GM12878 (cell line): ENCODE data around the gene GALNTL6. TPM values are rescaled to one million over a fixed set of nuclear protein-coding genes. Genes with fewer than 3 reads are reported as not detected.

Source experiments
- ATAC-seq: fragments of 200-7000 bp; cut with Tn5 transposase; 3 replicates; pipeline ENCODE4 v1.9.1; 2020; ENCODE audit warnings: mild to moderate bottlenecking, moderate library complexity
- BruUV-seq: library from RNA; stranded (reverse); fragments of 400-500 nt; replicated peaks from 2 replicates; lab custom pipeline; 2021; lab: Mats Ljungman, UMichigan
- CTCF ChIA-PET: fragments of 300-600 bp; sonication (Branson Sonifier 250); formaldehyde crosslinking; extraction: SDS; loops from one replicate; lab custom pipeline; 2021; ENCODE audit warnings: inconsistent platforms; lab: Yijun Ruan, JAX
- POLR2A ChIA-PET: fragments of 350-600 bp; formaldehyde crosslinking; extraction: SDS; loops from one replicate; lab custom pipeline; 2021; ENCODE audit warnings: inconsistent platforms; lab: Charles Lee
- RAD21 ChIA-PET: fragments of 300-600 bp; sonication (Branson Sonifier 250); formaldehyde crosslinking; loops from one replicate; lab custom pipeline; 2023; ENCODE audit warnings: antibody characterized with exemption; ENCODE audit not compliant: unreplicated experiment; lab: Charles Lee
- SMC1A ChIA-PET: fragments of 300-600 bp; sonication (Branson Sonifier 250); formaldehyde crosslinking; loops from one replicate; lab custom pipeline; 2023; ENCODE audit not compliant: unreplicated experiment, uncharacterized antibody; lab: Charles Lee
- DNase-seq: peaks from one replicate; pipeline ENCODE4 v3.0.0-alpha.2; 2011; ENCODE audit warnings: low read depth, low spot score
- FAIRE-seq: peaks from 3 replicates; lab custom pipeline; 2011; peaks lifted over from hg19 to GRCh38; lab: Jason Lieb, UNC
- H2AFZ ChIP-seq: 2 replicates; pipeline ENCODE4 v1.6.0; 2011; ENCODE audit warnings: low read depth, low read length, control low read depth; ENCODE audit not compliant: control insufficient read depth
- H3K27ac ChIP-seq: 2 replicates; pipeline ENCODE4 v1.5.1; 2011; ENCODE audit warnings: control low read depth; ENCODE audit not compliant: control insufficient read depth, insufficient read depth
- H3K27me3 ChIP-seq, 2 experiments: replicated peaks in 1 of 2; 2 replicates each; pipeline versions ENCODE4 v1.6.0 to v1.6.1; 2011; ENCODE audit warnings: low read length in 1 of 2; ENCODE audit not compliant: control insufficient read depth in 2 of 2, insufficient read depth in 2 of 2
- H3K36me3 ChIP-seq, 2 experiments: 2 replicates each; pipeline ENCODE4 v1.5.1; 2011; ENCODE audit warnings: low read length in 1 of 2; ENCODE audit not compliant: control insufficient read depth in 2 of 2, insufficient read depth in 2 of 2
- H3K4me1 ChIP-seq: 2 replicates; pipeline ENCODE4 v1.6.1; 2011; ENCODE audit warnings: mild to moderate bottlenecking, low read length, moderate library complexity, mixed read lengths; ENCODE audit not compliant: control insufficient read depth, insufficient read depth
- H3K4me2 ChIP-seq: 2 replicates; pipeline ENCODE4 v1.6.0; 2011; ENCODE audit warnings: control low read depth; ENCODE audit not compliant: control insufficient read depth, insufficient read depth
- H3K4me3 ChIP-seq: fragments of 200-600 bp; sonication (generic); 2 replicates; pipeline ENCODE4 v1.5.1; 2016
- H3K79me2 ChIP-seq: 2 replicates; pipeline ENCODE4 v1.6.0; 2011; ENCODE audit warnings: low read length; ENCODE audit not compliant: control insufficient read depth, insufficient read depth
- H3K9ac ChIP-seq: 2 replicates; pipeline ENCODE4 v1.8.0; 2011; ENCODE audit warnings: low read length, control low read depth, mixed read lengths; ENCODE audit not compliant: control insufficient read depth, insufficient read depth
- H3K9me3 ChIP-seq: replicated peaks from 3 replicates; pipeline ENCODE4 v1.5.1; 2011; ENCODE audit warnings: mild to moderate bottlenecking, low read length; ENCODE audit not compliant: control insufficient read depth, insufficient read depth
- H4K20me1 ChIP-seq: 2 replicates; pipeline ENCODE4 v1.6.0; 2011; ENCODE audit not compliant: control insufficient read depth, insufficient read depth
- CBFB ChIP-seq: IDR thresholded peaks from 2 replicates; pipeline ENCODE4 v1.6.1; 2016; ENCODE audit warnings: antibody characterized with exemption, low read depth
- CBX5 ChIP-seq: sonication (generic); IDR thresholded peaks from 2 replicates; pipeline ENCODE4 v1.6.1; 2016; ENCODE audit warnings: low read depth, moderate library complexity, mild to moderate bottlenecking, inconsistent platforms
- E4F1 ChIP-seq: fragments of 450-650 bp; IDR thresholded peaks from 2 replicates; pipeline ENCODE4 v1.6.1; 2018; ENCODE audit warnings: borderline replicate concordance, mild to moderate bottlenecking; ENCODE audit not compliant: partially characterized antibody
- NFYB ChIP-seq: IDR thresholded peaks from 2 replicates; pipeline ENCODE4 v1.6.1; 2011; ENCODE audit warnings: low read depth, mild to moderate bottlenecking, low read length, improper control_type of control experiment, moderate library complexity; ENCODE audit not compliant: insufficient read depth
- RELA ChIP-seq: fragments of 450-650 bp; IDR thresholded peaks from 2 replicates; pipeline ENCODE4 v1.8.0; 2014; ENCODE audit warnings: borderline replicate concordance; ENCODE audit not compliant: partially characterized antibody
- SRF ChIP-seq, 2 experiments: IDR thresholded peaks; 2 replicates each; pipeline ENCODE4 v1.6.1; 2011; ENCODE audit warnings: low read depth in 2 of 2, low read length in 2 of 2, mild to moderate bottlenecking in 1 of 2, moderate library complexity in 1 of 2
- TAF1 ChIP-seq: IDR thresholded peaks from 2 replicates; pipeline ENCODE4 v1.6.1; 2011; ENCODE audit warnings: mild to moderate bottlenecking, low read depth, low read length, borderline replicate concordance
- ZBTB11 ChIP-seq: fragments of 450-650 bp; formaldehyde crosslinking; IDR thresholded peaks from 2 replicates; pipeline ENCODE4 v1.5.0; 2022; ENCODE audit warnings: mild to moderate bottlenecking, missing genetic modification characterization
- ZNF217 ChIP-seq: fragments of 450-650 bp; IDR thresholded peaks from 2 replicates; pipeline ENCODE4 v1.6.1; 2017; ENCODE audit warnings: antibody characterized with exemption, mild to moderate bottlenecking
- WGBS: methylation state at CpG from one replicate; pipeline ENCODE4 v1.1.6; 2016; ENCODE audit warnings: low lambda C conversion rate; ENCODE audit not compliant: insufficient replicate concordance, insufficient coverage; ENCODE audit errors: missing lambda C conversion rate; 5-methylcytosine and 5-hydroxymethylcytosine counted together
- in situ Hi-C: fragments of 300-500 bp; cut with MboI; formaldehyde crosslinking; loops from 9 replicates; pipeline ENCODE4 v1.14.3; 2018; ENCODE audit warnings: mixed read lengths
- intact Hi-C: fragments of 100-400 bp; cut with micrococcal nuclease; formaldehyde crosslinking; loops from one replicate; pipeline ENCODE4 v1.14.2; 2022; ENCODE audit not compliant: unreplicated experiment
- polyA plus RNA-seq, 11 experiments: library from polyadenylated mRNA; depleted of rRNA in 4 of 11; unstranded in 6 of 11; stranded (reverse) in 5 of 11; fragments of >200 nt; fragmentation: Nextera tagmentation in 4 of 11; fragmentation: Illumina TruSeq in 1 of 11; extraction: Ambion mirVana in 4 of 11; extraction: Trizol in 1 of 11; gene quantifications; 1 replicate in 1 of 11; 2 replicates in 10 of 11; pipeline versions ENCODE4 v1.2.1 to v1.2.3, GENCODE V29; 2011 to 2016; ENCODE audit warnings: inconsistent platforms in 2 of 11, missing spikeins in 2 of 11, low read depth in 1 of 11
- total RNA-seq, 4 experiments: library from RNA; depleted of rRNA in 3 of 4; stranded (reverse); fragments of >200 nt in 3 of 4; fragmentation: Illumina TruSeq in 1 of 4; extraction: Trizol in 1 of 4; gene quantifications; 2 replicates each; pipeline versions ENCODE4 v1.2.1 to v1.2.3, GENCODE V29; 2013 to 2021
- TF ChIP-seq, protein P1 (sequence below): IDR thresholded peaks from 2 replicates; pipeline ENCODE4 v1.6.1; 2012; ENCODE audit warnings: low read depth, low read length, improper control_type of control experiment
- TF ChIP-seq, protein P2 (sequence below): fragments of 450-650 bp; IDR thresholded peaks from 2 replicates; pipeline ENCODE4 v1.6.1; 2017; ENCODE audit warnings: mild to moderate bottlenecking, moderate library complexity

Gene GALNTL6
- total and polyA plus RNA-seq, 10 of the 15 experiments (the other 5 are each of a cell fraction or from before 2014, with no cell fraction given) = 0.01 to 0.29 TPM; not detected in 8

DNA sequence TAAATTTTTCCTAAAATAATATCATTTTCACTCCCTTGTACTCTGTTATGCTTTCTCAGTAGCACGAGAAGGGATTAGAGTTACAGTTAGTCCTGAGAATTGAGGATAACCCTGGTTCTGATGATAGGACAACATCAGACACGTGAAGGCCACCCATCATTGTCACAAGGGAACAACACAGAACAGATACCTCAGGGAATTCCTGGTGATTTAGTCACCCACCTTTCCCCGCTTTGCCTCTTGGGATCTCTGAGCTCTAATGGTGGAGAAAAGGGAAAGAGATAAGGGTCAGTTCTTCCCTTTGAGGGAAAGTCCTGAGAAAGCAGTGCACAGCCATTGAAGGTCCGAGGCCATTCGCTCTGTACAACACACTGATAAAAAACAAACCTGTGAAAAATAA lies 1243.1 kb downstream of the GALNTL6 start (continued):
- TF ChIP-seq NFYB (no peak), SRF (IDR thresholded peaks at IDR 0.05; ENCODE audit: low read depth in 2 of 2, low read length in 2 of 2) (no peak), E4F1 (no peak), TAF1 (no peak)

- H3K79me2 ChIP-seq = no peaks in the 10 kb centered on the region
- ChIA-PET SMC1A (interaction anchor here (1.1 to 1.2 kb wide), 2 partner anchors 24 to 321 kb away, joined by 3 read pairs; no protein-coding TSS in a partner anchor), CTCF (interaction anchor here (0.6 to 1.3 kb wide), 2 partner anchors 19 to 25 kb away, joined by 4 to 6 read pairs; no protein-coding TSS in a partner anchor), RAD21 (no interaction called here), POLR2A (no interaction called here)
- no peak for DNase-seq
- H3K9me3 ChIP-seq = no peaks in the 10 kb centered on the region
- H3K4me3 ChIP-seq = no peak overlapping the region
- H4K20me1 ChIP-seq = no peaks in the 10 kb centered on the region
- no TSS peak for BruUV-seq
- H3K4me1 ChIP-seq = no peaks in the 10 kb centered on the region
- no peaks in the 10 kb centered on the region for H3K27me3 ChIP-seq
- no peak for FAIRE-seq
- WGBS = 92% methylated on average over 2 of the region's 2 CpGs
- H3K36me3 ChIP-seq = no peaks in the 10 kb centered on the region
- no peak overlapping the region for H3K4me2 ChIP-seq
- H3K27ac ChIP-seq = no peak overlapping the region
- ATAC-seq = no peak
- H3K9ac ChIP-seq = no peak overlapping the region
- intact Hi-C loops = no loop called here
- in situ Hi-C loops = no loop called here
- H2AFZ ChIP-seq = no peak overlapping the region
- TF ChIP-seq ZNF217 (no peak), RELA (no peak), CBFB (no peak), ZBTB11 (CRISPR knock-in tag) (no peak), CBX5 (no peak)
- TF ChIP-seq, protein P1, sequence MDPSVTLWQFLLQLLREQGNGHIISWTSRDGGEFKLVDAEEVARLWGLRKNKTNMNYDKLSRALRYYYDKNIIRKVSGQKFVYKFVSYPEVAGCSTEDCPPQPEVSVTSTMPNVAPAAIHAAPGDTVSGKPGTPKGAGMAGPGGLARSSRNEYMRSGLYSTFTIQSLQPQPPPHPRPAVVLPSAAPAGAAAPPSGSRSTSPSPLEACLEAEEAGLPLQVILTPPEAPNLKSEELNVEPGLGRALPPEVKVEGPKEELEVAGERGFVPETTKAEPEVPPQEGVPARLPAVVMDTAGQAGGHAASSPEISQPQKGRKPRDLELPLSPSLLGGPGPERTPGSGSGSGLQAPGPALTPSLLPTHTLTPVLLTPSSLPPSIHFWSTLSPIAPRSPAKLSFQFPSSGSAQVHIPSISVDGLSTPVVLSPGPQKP = no peak
- TF ChIP-seq, protein P2, sequence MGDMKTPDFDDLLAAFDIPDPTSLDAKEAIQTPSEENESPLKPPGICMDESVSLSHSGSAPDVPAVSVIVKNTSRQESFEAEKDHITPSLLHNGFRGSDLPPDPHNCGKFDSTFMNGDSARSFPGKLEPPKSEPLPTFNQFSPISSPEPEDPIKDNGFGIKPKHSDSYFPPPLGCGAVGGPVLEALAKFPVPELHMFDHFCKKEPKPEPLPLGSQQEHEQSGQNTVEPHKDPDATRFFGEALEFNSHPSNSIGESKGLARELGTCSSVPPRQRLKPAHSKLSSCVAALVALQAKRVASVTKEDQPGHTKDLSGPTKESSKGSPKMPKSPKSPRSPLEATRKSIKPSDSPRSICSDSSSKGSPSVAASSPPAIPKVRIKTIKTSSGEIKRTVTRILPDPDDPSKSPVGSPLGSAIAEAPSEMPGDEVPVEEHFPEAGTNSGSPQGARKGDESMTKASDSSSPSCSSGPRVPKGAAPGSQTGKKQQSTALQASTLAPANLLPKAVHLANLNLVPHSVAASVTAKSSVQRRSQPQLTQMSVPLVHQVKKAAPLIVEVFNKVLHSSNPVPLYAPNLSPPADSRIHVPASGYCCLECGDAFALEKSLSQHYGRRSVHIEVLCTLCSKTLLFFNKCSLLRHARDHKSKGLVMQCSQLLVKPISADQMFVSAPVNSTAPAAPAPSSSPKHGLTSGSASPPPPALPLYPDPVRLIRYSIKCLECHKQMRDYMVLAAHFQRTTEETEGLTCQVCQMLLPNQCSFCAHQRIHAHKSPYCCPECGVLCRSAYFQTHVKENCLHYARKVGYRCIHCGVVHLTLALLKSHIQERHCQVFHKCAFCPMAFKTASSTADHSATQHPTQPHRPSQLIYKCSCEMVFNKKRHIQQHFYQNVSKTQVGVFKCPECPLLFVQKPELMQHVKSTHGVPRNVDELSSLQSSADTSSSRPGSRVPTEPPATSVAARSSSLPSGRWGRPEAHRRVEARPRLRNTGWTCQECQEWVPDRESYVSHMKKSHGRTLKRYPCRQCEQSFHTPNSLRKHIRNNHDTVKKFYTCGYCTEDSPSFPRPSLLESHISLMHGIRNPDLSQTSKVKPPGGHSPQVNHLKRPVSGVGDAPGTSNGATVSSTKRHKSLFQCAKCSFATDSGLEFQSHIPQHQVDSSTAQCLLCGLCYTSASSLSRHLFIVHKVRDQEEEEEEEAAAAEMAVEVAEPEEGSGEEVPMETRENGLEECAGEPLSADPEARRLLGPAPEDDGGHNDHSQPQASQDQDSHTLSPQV = no peak
These were observed 1243.5 kb downstream of the GALNTL6 start for GRCh38 chr4:173056710-173057109.
